ENCODE results near the gene DYNLT4. TPM values are rescaled to one million over a fixed set of nuclear protein-coding genes. Genes with fewer than 3 reads are reported as not detected.
"Not testable (repeated sequence)": the region's sequence is repeated elsewhere in the genome, so short reads cannot be mapped to it uniquely, and the experiment has no call there.

Gene DYNLT4
- total RNA-seq, 1 donor from 2014 or later, result 1.4 TPM

- peaks cover 9% of the 10 kb centered on the region for H3K36me3 Mint-ChIP-seq (ENCODE audit: low read depth, unreplicated experiment)
- DNase-seq (ENCODE audit: low spot score), result peak; percentile 69
- H3K9me3 Mint-ChIP-seq (ENCODE audit: unreplicated experiment), result no peaks in the 10 kb centered on the region
- peak overlapping the region; percentile 99 for H3K27ac Mint-ChIP-seq (ENCODE audit: unreplicated experiment)
- TF ChIP-seq CTCF (IDR thresholded peaks at IDR 0.05; ENCODE audit: unreplicated experiment), result no peak
- peaks cover 10% of the 10 kb centered on the region for H3K27me3 Mint-ChIP-seq (ENCODE audit: unreplicated experiment)
- H3K4me1 Mint-ChIP-seq (ENCODE audit: unreplicated experiment), result peaks cover 20% of the 10 kb centered on the region
- H3K4me3 Mint-ChIP-seq (ENCODE audit: unreplicated experiment), result peak overlapping the region; percentile 87
Observed at GRCh38 chr1:44819608-44820327, 12.6 kb upstream of the DYNLT4 start.

DNA sequence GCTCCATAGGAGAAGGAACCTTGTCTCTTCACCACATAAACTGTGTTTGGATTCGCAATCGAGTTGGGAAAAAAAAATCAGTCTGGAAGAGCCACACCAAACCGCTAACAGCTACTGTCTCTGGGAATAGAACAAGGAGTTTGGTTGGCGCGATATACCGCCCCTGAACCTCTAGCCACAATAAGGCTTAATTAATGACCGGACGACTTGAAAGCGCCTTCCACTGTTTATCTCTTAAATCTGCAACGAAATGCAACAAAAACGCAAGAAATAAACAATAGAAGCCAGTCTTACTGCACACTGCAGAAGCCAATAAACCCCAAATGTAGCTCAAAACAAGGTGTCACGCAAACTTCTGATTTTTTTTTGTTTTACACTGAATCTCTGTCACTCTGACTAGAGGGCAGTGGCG is 12.1 kb upstream of the DYNLT4 start:
- H3K27ac Mint-ChIP-seq (ENCODE audit: unreplicated experiment), result peak overlapping the region; percentile 99
- DNase-seq (ENCODE audit: low spot score), result no peak
- H3K4me3 Mint-ChIP-seq (ENCODE audit: unreplicated experiment), result peak overlapping the region; percentile 87
- TF ChIP-seq CTCF (IDR thresholded peaks at IDR 0.05; ENCODE audit: unreplicated experiment), result no peak
- no peaks in the 10 kb centered on the region for H3K9me3 Mint-ChIP-seq (ENCODE audit: unreplicated experiment)
- peaks cover 11% of the 10 kb centered on the region for H3K36me3 Mint-ChIP-seq (ENCODE audit: low read depth, unreplicated experiment)
- H3K27me3 Mint-ChIP-seq (ENCODE audit: unreplicated experiment), result peaks cover 14% of the 10 kb centered on the region
- peaks cover 21% of the 10 kb centered on the region for H3K4me1 Mint-ChIP-seq (ENCODE audit: unreplicated experiment)

DNA sequence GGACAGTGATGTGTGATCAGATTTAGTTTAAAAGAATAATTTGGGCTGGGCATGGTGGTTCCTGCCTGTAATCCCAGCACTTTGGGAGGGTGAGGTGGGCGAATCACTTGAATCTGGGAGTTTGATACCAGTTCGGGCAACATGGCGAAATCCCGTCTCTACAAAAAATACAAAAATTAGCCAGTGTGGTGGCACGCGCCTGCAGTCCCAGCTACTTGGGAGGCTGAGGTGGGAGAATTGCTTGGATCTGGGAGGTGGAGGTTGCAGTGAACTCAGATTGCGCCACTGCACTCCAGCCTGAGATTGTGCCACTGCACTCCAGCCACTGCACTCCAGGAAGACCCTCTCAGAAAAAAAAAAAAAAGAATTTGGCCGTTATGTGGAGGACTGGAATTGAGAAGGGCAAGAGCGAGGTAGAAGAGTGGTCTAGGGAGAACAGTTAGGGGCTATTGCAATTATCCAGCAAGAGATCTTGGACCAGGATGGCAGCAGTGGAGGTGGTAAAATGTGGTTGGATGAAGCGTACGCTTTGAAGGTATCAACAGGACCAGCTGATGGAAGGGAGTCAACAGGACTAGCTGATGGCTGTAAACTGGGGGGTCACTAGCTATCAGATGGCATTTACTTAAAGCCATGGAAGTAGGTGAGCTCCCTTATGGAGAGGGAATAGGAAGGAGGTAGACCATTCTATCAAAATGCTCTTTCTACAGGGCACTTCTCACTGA is 10.8 kb upstream of the DYNLT4 start:
- Mint-ChIP-seq H3K9me3 (ENCODE audit: unreplicated experiment) (no peaks in the 10 kb centered on the region), H3K4me3 (ENCODE audit: unreplicated experiment) (no peak overlapping the region), H3K27ac (ENCODE audit: unreplicated experiment) (peak overlapping the region; percentile 37), H3K27me3 (ENCODE audit: unreplicated experiment) (peaks cover 16% of the 10 kb centered on the region), H3K4me1 (ENCODE audit: unreplicated experiment) (peaks cover 24% of the 10 kb centered on the region), H3K36me3 (ENCODE audit: low read depth, unreplicated experiment) (peaks cover 15% of the 10 kb centered on the region)
- TF ChIP-seq CTCF (IDR thresholded peaks at IDR 0.05; ENCODE audit: unreplicated experiment), result no peak
- DNase-seq (ENCODE audit: low spot score), result no peak

- Mint-ChIP-seq H3K4me1 (ENCODE audit: unreplicated experiment) (peaks cover 27% of the 10 kb centered on the region), H3K27me3 (ENCODE audit: unreplicated experiment) (peaks cover 16% of the 10 kb centered on the region), H3K9me3 (ENCODE audit: unreplicated experiment) (no peaks in the 10 kb centered on the region), H3K4me3 (ENCODE audit: unreplicated experiment) (peak overlapping the region; percentile 9), H3K27ac (ENCODE audit: unreplicated experiment) (no peak overlapping the region), H3K36me3 (ENCODE audit: low read depth, unreplicated experiment) (peaks cover 15% of the 10 kb centered on the region)
- TF ChIP-seq CTCF (IDR thresholded peaks at IDR 0.05; ENCODE audit: unreplicated experiment), result no peak
- DNase-seq (ENCODE audit: low spot score), result no peak
Observed at GRCh38 chr1:44817307-44817706, 10.2 kb upstream of the DYNLT4 start.

GRCh38 chr1:44815926-44816325 is 8.8 kb upstream of the DYNLT4 start:
- H3K4me1 Mint-ChIP-seq (ENCODE audit: unreplicated experiment), result peaks cover 33% of the 10 kb centered on the region

More at GRCh38 chr1:44815926-44816325, 8.8 kb upstream of the DYNLT4 start:
- H3K4me3 Mint-ChIP-seq (ENCODE audit: unreplicated experiment); DNase-seq (ENCODE audit: low spot score); H3K27ac Mint-ChIP-seq (ENCODE audit: unreplicated experiment); H3K9me3 Mint-ChIP-seq (ENCODE audit: unreplicated experiment): not testable (repeated sequence)
- H3K36me3 Mint-ChIP-seq (ENCODE audit: low read depth, unreplicated experiment), result peaks cover 23% of the 10 kb centered on the region
- H3K27me3 Mint-ChIP-seq (ENCODE audit: unreplicated experiment), result peaks cover 19% of the 10 kb centered on the region

All from endothelial cell (in vitro differentiated cells).